HL-60/S4 (cell line): Measurements from ENCODE around the gene DOCK2.

ENCODE experiments used
- in situ Hi-C: fragments of 300-500 bp; cut with MboI; formaldehyde crosslinking; loops from 2 replicates; pipeline ENCODE4 v1.14.3; 2022; ENCODE audit warnings: low sequenced_read_pairs

Gene DOCK2

DNA sequence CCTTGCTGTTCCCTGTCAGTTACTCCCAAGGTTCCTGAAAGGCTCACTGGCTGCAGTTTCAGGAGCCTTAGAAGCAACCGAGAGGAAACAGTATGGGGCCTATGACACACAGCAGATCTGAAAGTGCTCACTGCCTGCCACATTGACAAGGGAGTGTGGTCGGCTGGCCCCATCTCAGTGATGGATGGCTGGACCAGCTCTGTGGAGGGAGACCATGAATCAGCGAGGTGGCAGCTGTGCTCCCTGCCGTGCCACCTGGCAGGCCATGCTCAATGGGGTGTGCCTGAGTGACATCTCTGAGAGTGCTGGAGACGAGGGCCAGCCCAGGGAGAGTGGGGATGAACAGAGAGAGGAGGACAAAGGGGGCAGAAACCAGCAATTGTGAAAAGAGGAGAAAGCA is 49.1 kb downstream of the DOCK2 start:
- in situ Hi-C loops, result no loop called here

DNA sequence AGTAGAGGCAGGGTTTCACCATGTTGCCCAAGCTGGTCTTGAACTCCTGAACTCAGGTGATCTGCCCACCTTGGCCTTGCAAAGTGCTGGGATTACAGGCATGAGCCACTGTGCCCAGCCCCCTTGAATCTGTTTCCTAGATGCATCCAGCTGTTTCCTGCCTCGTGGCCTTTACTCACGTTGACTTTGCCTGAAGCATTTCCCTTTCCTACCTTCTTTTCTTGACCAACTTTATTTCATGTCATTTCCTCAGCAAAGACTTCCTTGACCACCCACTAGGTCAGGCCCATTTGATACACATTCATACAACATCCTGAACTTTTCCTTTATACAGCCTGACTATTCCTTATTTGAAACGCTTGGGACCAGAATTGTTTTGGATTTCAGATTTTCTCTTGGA is 51.0 kb downstream of the DOCK2 start:
- in situ Hi-C loops, result no loop called here

DNA sequence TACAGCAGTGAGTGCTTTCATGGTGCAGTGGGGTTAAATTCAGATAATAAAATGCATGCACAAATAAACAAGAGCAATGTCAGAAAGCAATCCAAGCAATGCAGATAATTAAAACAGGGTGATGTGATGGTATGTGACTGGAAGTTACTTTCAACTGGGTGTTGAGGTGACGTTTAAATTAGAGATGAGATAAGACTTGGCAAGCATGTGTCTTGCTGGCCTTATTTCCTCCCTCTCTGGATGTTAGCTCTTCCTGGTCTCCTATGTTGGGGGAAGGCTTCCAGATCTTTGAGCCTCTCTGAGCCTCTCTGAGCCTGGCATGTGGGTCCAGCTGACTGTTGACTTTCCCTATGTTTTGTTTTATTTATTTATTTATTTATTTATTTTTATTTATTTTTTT is 54.4 kb downstream of the DOCK2 start:
- in situ Hi-C loops, result no loop called here

DNA sequence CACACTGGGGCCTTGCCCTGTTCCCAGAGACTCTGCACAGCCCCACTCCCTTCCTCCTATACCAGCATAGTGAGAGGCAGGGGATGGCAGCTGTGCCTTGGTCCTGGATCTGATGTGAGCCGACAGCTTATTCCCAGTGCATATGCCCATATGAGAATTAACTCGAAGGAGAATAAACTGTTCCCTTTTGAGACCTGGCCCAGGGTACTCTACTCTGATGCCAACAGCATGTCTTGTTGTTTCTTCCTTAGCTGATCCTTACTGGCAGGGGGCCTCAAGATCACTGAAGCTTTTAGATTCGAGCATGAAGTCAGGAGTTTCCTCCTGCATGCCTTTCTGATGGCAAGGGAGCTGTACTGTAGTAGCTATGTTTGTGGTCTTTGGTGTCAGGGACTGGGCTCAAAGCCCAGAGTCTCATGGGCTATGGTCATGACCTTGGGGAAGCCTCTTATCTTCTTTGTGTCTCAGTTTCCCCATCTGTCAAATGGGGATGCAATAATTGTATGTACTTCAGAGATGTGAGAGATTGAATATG is 57.1 kb downstream of the DOCK2 start:
- in situ Hi-C loops, result no loop called here

DNA sequence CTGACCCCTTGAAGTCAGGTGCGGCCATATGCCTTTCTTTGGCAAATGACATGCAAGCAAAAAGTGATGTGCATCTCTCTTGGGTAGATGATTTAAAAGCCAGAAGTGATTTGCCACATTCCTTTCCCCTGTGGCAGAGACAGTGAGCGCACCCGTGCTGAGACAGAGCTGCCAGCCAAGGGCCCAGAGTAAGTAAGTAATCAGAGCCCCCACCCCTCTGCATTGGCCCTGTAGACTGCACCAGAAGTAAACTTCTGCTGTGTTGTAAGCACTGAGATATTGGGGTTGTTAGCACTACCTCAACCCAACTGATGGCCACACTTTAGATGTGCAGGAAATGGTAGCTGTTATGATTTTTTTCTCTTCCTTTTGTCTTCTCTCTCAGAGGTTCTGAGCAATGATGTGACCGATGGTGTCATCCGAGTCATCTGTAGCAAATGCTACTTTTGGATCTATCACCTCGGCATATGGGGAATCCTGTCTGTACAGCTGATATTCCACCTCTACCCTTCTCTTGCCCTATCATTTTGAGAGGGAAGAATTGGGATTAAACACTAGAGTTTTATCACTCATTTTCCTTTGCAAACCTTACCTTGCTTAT is 58.0 kb downstream of the DOCK2 start:
- in situ Hi-C loops, result no loop called here

DNA sequence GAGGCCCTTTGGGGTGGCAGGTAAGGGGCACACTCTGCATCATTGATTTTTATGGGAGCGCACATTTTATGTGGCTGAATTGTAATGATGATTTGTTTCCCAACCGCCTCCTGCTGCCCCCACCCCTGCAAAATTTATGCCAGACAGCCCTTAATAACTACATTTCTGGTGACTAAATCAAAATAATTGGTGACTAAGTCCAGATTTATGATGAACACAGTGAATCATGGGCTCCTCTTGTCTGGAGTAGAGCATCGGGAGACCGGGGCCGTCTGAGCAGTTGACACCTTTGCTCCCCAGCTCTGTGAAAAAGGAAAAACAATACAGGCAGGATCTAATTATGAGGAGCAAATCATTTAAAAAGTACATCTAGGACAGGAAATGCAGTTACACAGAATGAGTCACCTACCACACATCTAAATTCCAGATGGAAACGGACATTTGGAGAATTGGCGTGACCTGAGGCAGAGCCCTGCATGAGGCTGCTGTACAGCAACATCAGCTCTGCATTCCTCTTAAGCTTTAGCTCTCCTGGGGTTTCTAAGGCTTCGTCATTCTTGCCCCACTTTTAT is 58.9 kb downstream of the DOCK2 start:
- in situ Hi-C loops, result no loop called here

DNA sequence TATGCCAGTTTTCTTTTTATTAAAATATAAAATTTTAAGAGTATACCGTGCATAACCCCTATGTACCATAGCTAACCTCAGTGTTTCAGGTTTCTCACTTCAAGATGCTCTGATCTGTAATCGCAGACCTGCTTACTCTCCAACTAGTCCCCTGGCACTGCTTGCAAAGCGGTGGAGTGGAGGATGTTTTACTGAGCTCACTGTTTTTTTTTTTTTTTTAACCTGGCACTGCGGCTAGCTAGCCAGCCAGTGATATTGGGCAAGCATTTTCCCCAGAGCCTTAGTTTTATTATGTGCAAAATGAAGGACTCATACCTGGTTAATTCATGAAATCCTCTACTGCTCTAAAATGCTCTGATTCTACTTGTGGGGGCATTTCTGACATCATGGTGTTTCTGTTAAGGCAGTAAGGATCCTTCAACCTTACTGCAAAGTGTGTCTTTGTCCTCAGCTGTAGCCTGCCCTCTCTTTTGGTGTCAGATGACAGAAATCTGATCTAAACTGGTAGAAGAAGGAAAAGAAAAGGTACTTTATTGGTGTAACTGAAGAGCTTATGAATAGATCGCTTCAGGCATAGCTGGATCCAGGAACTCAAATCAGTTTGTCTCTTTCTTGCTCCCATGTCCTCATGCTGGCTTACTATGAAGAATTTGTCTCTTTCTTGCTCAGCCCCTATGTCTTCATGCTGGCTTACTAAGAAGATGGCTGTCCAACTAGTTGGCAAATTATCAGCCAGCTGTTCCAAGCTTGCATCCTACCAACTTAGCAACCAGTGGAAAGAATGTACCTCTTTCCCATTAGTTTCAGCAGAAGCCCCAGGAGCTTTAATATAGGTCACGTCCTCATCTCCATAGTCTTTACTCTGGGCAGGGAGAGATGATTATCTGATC is 59.8 kb downstream of the DOCK2 start:
- in situ Hi-C loops, result no loop called here

DNA sequence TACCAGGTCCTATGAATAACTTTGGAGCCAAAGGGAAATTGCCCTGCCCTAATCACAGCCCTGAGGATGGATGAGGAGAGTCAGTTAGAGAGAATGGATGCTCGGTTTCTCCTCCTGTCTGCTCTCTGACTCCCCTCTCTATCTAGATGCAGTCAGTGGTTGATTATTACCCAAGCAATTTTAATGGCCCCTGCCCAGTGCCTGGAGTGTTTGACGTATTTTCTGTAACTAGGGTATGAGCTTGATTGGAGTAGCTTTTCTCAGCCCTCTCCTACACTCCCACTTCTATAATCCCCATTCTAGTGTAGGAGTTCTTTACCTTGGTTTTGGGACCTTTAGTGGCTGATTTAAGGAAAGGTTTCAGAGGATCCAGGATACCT is 60.4 kb downstream of the DOCK2 start:
- in situ Hi-C loops, result no loop called here

DNA sequence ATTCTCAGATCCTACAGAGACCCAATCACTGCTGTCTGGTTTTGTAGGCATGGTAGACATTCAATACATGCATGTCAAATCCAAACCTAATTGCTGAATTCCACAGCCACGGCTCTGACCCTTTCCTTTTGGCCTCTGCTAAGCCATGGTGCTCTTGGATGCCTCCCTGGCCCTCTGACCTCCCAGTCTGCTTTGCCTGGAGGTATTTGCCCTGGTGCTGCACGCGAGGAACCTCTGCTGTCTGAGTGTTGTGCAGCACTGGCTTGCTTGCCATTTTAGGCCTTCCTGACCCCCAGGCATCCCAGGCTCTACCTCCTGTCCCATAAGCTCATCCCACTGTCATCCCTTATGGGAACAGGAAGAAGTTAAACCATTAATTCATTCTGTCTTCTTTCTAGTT is 60.9 kb downstream of the DOCK2 start:
- in situ Hi-C loops, result no loop called here

DNA sequence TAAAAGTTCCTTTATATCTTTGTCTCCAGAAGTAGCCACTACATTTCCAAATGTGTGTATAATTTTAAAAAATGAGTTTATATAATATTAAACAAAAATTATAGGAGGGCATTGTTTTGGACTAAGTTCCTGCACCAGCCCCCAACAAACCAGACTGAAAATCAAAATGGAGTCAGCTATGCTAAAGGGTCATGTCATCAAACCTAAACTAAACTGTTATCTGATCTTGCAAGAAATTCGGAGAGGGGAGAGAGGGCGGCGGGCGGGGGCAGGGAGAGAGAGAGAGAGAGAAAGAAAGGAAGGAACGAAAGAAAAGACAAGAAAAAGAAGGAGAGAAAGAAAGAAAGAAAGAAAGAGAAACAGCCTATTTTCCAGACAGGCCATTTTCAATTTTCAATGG is 63.5 kb downstream of the DOCK2 start:
- in situ Hi-C loops, result no loop called here

DNA sequence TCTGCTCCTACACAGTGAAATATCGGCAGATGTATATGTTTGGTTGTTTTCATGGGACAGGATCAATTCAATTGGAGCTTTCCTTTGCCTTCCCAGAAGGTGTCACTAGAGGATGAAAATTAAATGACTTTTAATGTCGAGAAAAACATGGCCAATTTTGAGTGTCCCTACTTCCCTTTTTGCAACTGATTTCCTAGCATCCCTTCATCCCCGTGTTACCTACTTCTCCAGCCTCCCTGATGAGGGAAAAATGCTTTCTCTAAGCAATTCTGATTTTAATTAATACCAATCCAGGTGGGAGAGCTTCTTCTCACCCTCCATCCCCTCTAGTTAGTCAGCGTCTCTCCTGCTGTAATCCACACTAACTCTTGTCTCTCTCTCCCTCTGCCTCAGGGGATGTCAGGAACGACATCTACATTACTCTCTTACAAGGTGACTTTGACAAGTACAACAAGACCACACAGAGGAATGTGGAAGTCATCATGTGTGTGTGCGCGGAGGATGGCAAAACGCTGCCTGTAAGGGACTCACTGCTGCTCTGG is 64.9 kb downstream of the DOCK2 start:
- in situ Hi-C loops, result no loop called here

DNA sequence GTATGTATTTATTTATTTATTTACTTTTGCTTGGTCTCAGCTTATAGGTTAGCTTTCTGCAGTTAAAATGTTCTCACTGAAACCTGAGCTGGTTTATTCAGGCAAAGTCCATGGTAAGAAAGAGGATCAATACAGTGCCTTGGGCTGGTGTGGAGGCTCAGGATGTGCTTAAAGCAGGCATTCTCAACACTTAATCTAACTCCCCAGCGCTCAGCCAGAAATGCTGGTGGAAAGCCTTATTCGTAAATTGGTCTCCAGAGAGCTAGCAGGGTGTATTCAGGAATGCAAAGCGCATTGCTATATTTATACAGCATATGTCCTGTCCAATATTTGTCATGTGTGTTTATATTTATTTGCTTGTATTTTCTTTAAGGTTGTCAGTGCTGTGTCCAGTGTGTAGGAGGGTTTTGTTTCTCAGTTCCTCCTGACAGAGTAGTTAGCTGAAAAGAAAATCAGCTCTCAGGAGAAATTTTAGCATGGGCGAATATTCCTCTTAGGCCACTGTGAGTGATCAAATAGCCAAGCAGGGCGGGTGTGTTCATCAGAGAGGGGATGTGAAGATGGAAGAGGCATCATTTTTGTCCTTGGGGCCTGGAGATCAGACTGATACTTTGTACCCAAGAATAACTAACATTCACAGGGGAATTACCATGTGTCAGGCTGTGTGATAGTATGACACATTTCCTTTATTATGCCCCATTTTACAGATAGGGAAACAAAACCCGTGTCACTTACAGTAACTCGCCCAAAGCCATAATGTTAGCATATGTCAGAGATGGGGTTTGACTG is 65.8 kb downstream of the DOCK2 start:
- in situ Hi-C loops, result no loop called here

DNA sequence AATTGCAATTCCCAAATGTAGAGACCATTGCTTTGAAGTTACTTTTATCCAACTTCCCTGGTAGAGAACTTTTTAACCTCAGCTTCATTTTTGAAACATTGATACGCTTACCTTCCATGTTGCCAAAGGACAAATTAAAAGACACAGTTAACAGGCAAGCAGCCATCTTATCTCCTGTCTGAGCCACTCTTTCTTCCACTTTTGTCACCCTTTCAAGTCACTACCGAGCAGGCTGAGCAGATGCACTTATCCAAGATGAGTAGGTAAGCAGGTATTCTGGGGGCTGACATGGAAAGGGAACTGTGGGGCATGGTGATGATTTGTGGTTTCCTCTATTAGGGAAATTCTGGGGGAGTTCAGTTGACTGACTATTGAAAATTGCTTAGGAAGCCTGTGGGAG is 66.7 kb downstream of the DOCK2 start:
- in situ Hi-C loops, result no loop called here

DNA sequence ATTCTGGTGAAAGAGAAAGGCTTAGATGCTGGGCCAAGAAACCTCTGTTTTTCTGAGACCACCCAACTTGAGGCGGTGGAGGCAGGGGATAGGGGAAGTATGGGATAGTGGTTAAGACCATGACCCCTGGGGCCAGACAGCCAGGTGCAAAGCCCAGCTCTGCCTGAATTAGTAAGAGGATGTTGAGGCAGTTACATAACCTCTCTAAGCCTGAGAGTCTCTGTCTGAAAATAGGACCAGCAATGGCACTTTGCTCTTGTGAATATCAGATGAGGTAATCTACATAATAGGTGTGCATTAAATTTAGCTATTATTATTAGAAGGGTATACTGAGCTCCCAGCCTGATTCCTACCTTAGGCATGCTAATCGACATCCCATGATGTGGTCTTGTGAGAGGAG is 68.2 kb downstream of the DOCK2 start:
- in situ Hi-C loops, result no loop called here

DNA sequence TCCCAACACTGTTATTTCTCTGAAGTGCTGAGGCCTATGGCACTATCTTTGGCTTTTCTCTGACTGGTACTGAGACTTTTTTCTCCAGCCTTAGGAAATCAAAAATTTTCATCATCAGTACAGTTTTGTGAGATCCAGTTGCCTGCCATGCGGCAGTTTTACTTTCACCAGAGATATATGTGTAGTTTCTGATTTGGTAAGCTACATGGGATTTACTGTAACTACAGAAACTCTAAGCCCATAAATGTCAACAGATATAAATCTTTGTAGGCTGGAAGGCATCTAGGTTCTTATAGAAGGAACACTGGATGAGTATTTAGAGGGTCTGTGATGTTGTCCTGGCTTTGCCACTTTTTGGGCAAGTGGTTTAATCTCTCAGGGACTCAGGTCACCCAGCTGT is 69.0 kb downstream of the DOCK2 start:
- in situ Hi-C loops, result no loop called here

DNA sequence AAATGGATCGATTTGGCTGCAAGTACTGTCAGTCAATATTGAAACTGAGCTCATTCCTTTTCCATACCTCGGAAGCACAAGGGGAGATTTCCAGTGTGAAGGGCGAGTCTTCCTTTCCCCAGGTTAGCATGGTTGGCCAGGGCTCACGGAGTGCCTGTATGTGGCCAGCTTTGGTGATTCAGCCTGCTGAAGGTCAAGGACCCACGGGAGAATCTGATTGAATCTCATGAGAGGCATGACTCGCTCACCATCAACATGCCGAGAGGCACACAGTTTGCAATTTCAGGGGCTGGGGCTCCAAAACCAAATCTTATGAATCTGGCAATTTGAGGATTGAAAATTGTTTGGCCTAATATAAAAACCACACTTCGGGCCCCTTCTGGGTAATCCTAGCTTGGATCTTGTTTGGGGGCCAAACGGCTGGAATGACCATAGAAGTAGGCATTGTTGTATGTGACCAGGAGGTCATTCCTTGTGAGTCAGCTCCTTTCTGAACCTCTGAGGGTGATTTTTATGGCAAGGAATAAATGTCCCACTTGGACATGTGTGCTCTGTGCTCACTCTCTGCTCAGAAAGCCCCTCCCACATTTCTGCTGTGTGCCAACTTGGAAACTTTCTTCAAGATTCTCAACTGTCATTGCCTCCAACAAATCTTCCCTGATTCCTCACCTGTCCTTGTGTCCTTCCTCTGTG is 69.8 kb downstream of the DOCK2 start:
- in situ Hi-C loops, result no loop called here

DNA sequence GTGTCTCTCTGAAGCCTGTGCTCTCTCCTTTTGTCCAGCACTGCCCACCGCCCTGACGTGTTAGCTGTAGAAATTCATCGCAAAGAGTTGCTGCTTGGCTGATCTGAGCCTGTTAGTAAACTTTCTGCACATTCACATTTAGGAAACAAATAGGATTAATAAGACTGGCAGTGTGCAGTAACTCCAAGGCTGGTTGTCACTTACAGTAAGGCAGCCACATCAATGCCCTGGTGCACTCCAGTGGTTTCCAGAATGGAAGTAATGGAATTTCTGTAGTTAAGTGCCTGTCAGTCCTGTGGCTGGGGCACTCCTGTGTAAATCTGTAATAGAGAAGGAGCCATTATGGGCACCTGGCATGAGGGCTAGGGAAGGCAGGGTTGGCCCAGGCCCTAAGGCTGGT is 70.6 kb downstream of the DOCK2 start:
- in situ Hi-C loops, result no loop called here

DNA sequence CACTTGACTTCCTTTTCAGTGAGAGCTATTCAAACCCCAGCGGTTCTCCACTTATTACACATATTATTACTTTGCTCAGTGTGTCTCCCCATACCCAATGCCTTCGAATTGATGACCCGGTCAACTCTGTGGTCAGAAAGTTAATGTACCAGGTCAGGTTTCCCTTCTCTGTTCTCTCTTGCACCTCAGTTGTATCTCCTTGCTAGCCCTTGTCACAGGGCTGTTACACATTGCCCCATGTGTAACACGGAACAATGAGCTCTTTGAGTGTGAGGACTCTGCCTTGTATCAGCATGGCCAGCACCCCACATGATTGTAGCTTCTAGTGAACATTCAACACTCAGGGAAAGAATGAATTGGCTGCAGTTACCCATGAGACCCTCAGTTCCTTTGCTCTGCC is 73.6 kb downstream of the DOCK2 start:
- in situ Hi-C loops, result no loop called here

DNA sequence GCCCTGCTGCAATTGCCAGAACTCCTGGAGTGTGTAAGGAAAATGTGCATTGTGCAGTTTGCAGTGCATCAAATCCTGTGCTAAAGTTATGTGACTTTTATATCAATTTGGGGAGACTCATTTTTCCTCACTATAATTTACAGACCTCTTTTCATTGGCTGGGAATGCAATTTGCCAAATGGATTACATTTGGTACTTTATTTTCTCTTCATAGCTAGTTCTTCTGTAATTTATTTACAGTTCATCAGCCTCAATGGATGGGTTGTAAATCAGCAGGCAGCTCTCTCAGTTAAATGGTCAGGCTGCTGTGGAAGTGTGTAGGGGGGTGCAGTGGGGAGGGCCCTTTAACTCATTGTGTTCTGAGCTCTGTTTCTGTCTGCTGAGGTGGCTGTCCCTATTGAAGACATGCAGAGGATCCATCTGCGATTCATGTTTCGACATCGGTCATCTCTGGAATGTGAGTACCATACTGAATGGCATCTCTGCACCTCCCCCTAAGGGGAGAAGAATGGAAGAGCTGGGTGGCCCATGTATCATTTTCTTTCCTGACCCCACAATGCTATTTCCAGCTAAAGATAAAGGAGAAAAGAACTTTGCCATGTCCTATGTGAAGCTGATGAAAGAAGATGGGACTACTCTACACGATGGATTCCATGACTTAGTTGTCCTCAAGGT is 74.6 kb downstream of the DOCK2 start:
- in situ Hi-C loops, result no loop called here

DNA sequence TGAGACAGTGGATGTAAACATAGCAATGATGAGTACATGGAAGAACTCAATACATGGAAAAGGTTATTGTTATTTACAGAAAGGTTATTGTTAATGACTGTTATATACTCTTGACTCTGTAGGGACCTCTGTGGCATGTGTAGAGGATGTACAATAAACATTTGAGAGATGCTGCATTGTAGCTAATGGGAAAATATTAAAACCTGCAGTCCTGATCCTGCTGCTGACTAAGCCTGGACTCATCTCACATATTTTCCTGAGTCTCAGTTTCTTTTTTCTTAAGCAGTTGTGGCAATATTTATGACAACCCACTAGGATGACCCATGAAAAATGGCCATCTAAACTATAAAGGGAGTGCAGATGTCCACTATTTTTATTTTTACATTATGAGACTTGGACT is 75.4 kb downstream of the DOCK2 start:
- in situ Hi-C loops, result no loop called here
